Neural cell (in vitro differentiated cells): ENCODE results near the gene NFAT5. TPM values are rescaled to one million over a fixed set of nuclear protein-coding genes. Genes with fewer than 3 reads are reported as not detected.
"Not testable (repeated sequence)": the region's sequence is repeated elsewhere in the genome, so short reads cannot be mapped to it uniquely, and the experiment has no call there.

ENCODE experiments used
- H2AFZ ChIP-seq: fragments of 200-600, 300-800 bp; sonication (generic), shearing (Covaris generic); 2 replicates; pipeline ENCODE4 v1.6.0; 2014; ENCODE audit warnings: low read depth, mild to moderate bottlenecking, antibody characterized with exemption, low read length, moderate library complexity
- H3F3A ChIP-seq: fragments of 200-600 bp; shearing (Covaris generic); 2 replicates; pipeline ENCODE4 v1.6.1; 2016; ENCODE audit warnings: mild to moderate bottlenecking, moderate library complexity, mixed read lengths, antibody characterized with exemption, low read length; ENCODE audit not compliant: insufficient read depth, poor library complexity, severe bottlenecking
- H3K27ac ChIP-seq: fragments of 200-600, 300-800 bp; sonication (generic), shearing (Covaris generic); 2 replicates; pipeline ENCODE4 v1.5.1; 2014; ENCODE audit warnings: mild to moderate bottlenecking, low read length, moderate library complexity
- H3K27me3 ChIP-seq: fragments of 300-800, 200-600 bp; sonication (generic), shearing (Covaris generic); 2 replicates; pipeline ENCODE4 v1.6.0; 2014; ENCODE audit warnings: mild to moderate bottlenecking, low read depth, low read length, moderate library complexity; ENCODE audit not compliant: insufficient read depth
- H3K36me3 ChIP-seq: fragments of 300-800, 200-600 bp; sonication (generic), shearing (Covaris generic); 2 replicates; pipeline ENCODE4 v1.5.1; 2014; ENCODE audit warnings: mild to moderate bottlenecking, antibody characterized with exemption, low read length, moderate library complexity; ENCODE audit not compliant: insufficient read depth
- H3K4me2 ChIP-seq: fragments of 300-800, 200-600 bp; sonication (generic), shearing (Covaris generic); 2 replicates; pipeline ENCODE4 v1.6.0; 2014; ENCODE audit warnings: mild to moderate bottlenecking, low read length
- H3K4me3 ChIP-seq: fragments of 300-800, 200-600 bp; sonication (generic), shearing (Covaris generic); 2 replicates; pipeline ENCODE4 v1.5.1; 2014; ENCODE audit warnings: mild to moderate bottlenecking, low read length, moderate library complexity
- H3K79me2 ChIP-seq: fragments of 200-600 bp; shearing (Covaris generic); replicated peaks from 2 replicates; pipeline ENCODE4 v1.6.0; 2014; ENCODE audit warnings: mild to moderate bottlenecking, low read length, moderate library complexity; ENCODE audit not compliant: insufficient read depth
- H3K9ac ChIP-seq: fragments of 300-800, 200-600 bp; sonication (generic), shearing (Covaris generic); 2 replicates; pipeline ENCODE4 v1.6.1; 2016; ENCODE audit warnings: mild to moderate bottlenecking, low read length, mixed read lengths
- H3K9me2 ChIP-seq: fragments of 200-600 bp; shearing (Covaris generic); 2 replicates; pipeline ENCODE4 v1.6.1; 2016; ENCODE audit warnings: mild to moderate bottlenecking, low read length, mixed read lengths; ENCODE audit not compliant: insufficient read depth
- H3K9me3 ChIP-seq: fragments of 200-600, 300-800 bp; sonication (generic), shearing (Covaris generic); 2 replicates; pipeline ENCODE4 v1.6.1; 2016; ENCODE audit warnings: mild to moderate bottlenecking, mixed run types, low read length, moderate library complexity, mixed read lengths
- H4K20me1 ChIP-seq: fragments of 200-600 bp; shearing (Covaris generic); 2 replicates; pipeline ENCODE4 v1.6.1; 2016; ENCODE audit warnings: mild to moderate bottlenecking, mixed run types; ENCODE audit not compliant: insufficient read depth
- EP300 ChIP-seq: fragments of 450-650 bp; conservative IDR thresholded peaks from 2 replicates; pipeline ENCODE4 v1.6.1; 2014; ENCODE audit warnings: antibody characterized with exemption, mild to moderate bottlenecking, moderate library complexity; ENCODE audit not compliant: poor library complexity, severe bottlenecking
- EZH2 ChIP-seq: fragments of 200-600, 300-800 bp; shearing (Covaris generic), sonication (generic); IDR thresholded peaks from 2 replicates; pipeline ENCODE4 v1.6.1; 2014; ENCODE audit warnings: antibody characterized with exemption, low read length, borderline replicate concordance, mild to moderate bottlenecking; ENCODE audit not compliant: insufficient read depth, poor library complexity, severe bottlenecking
- MXI1 ChIP-seq: fragments of 450-650 bp; conservative IDR thresholded peaks from 2 replicates; pipeline ENCODE4 v1.6.1; 2014; ENCODE audit warnings: antibody characterized with exemption, mild to moderate bottlenecking; ENCODE audit not compliant: poor library complexity, severe bottlenecking
- POLR2AphosphoS5 ChIP-seq: IDR thresholded peaks from 2 replicates; pipeline ENCODE4 v1.6.1; 2012
- RAD21 ChIP-seq: fragments of 450-650 bp; conservative IDR thresholded peaks from 2 replicates; pipeline ENCODE4 v1.6.1; 2014; ENCODE audit warnings: antibody characterized with exemption, mild to moderate bottlenecking, moderate library complexity
- SMC3 ChIP-seq: fragments of 450-650 bp; conservative IDR thresholded peaks from 2 replicates; pipeline ENCODE4 v1.6.1; 2014; ENCODE audit warnings: antibody characterized with exemption, mild to moderate bottlenecking, moderate library complexity; ENCODE audit not compliant: poor library complexity
- TAF1 ChIP-seq: IDR thresholded peaks from 2 replicates; pipeline ENCODE4 v1.6.1; 2012; ENCODE audit warnings: low read depth
- polyA plus RNA-seq: library from polyadenylated mRNA; depleted of rRNA; stranded (reverse); fragments of >200 nt; gene quantifications from 2 replicates; pipeline ENCODE4 v1.2.3, GENCODE V29; 2014
- TF ChIP-seq, protein P1 (sequence below): IDR thresholded peaks from 2 replicates; pipeline ENCODE4 v1.6.1; 2012; ENCODE audit warnings: borderline replicate concordance
- TF ChIP-seq, protein P2 (sequence below): fragments of 450-650 bp; IDR thresholded peaks from 2 replicates; pipeline ENCODE4 v1.5.1; 2014; ENCODE audit warnings: antibody characterized with exemption, mild to moderate bottlenecking, moderate library complexity; ENCODE audit not compliant: poor library complexity, severe bottlenecking

The NFAT5 gene
- polyA plus RNA-seq, 1 donor from 2014 or later = 9.2 TPM

DNA sequence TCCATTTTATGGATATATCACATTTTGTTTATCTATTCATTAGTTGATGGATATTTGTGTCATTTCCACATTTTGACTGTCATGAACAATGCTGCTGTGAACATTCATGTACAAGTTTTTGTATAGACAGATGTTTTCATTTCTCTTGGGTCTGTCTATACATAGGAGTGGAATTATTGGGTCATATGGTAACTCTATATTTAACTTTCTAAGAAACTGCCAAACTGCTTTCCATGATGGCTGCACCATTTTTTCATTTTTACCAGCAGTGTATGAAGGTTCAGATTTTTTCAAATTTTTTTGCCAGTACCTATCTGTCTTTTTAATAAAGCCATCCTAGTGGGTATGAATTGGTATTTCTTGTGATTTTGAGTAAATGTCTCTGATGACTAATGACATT lies 15.5 kb downstream of the NFAT5 start:
- no peak overlapping the region for H3K9ac ChIP-seq
- H3F3A ChIP-seq = no peaks in the 10 kb centered on the region
- peaks cover 26% of the 10 kb centered on the region for H3K79me2 ChIP-seq
- TF ChIP-seq, protein P1, sequence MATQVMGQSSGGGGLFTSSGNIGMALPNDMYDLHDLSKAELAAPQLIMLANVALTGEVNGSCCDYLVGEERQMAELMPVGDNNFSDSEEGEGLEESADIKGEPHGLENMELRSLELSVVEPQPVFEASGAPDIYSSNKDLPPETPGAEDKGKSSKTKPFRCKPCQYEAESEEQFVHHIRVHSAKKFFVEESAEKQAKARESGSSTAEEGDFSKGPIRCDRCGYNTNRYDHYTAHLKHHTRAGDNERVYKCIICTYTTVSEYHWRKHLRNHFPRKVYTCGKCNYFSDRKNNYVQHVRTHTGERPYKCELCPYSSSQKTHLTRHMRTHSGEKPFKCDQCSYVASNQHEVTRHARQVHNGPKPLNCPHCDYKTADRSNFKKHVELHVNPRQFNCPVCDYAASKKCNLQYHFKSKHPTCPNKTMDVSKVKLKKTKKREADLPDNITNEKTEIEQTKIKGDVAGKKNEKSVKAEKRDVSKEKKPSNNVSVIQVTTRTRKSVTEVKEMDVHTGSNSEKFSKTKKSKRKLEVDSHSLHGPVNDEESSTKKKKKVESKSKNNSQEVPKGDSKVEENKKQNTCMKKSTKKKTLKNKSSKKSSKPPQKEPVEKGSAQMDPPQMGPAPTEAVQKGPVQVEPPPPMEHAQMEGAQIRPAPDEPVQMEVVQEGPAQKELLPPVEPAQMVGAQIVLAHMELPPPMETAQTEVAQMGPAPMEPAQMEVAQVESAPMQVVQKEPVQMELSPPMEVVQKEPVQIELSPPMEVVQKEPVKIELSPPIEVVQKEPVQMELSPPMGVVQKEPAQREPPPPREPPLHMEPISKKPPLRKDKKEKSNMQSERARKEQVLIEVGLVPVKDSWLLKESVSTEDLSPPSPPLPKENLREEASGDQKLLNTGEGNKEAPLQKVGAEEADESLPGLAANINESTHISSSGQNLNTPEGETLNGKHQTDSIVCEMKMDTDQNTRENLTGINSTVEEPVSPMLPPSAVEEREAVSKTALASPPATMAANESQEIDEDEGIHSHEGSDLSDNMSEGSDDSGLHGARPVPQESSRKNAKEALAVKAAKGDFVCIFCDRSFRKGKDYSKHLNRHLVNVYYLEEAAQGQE = no peak
- TF ChIP-seq RAD21 (no peak), POLR2AphosphoS5 (no peak), TAF1 (no peak), SMC3 (no peak), EZH2 (no peak), EP300 (no peak), MXI1 (no peak)
- TF ChIP-seq, protein P2, sequence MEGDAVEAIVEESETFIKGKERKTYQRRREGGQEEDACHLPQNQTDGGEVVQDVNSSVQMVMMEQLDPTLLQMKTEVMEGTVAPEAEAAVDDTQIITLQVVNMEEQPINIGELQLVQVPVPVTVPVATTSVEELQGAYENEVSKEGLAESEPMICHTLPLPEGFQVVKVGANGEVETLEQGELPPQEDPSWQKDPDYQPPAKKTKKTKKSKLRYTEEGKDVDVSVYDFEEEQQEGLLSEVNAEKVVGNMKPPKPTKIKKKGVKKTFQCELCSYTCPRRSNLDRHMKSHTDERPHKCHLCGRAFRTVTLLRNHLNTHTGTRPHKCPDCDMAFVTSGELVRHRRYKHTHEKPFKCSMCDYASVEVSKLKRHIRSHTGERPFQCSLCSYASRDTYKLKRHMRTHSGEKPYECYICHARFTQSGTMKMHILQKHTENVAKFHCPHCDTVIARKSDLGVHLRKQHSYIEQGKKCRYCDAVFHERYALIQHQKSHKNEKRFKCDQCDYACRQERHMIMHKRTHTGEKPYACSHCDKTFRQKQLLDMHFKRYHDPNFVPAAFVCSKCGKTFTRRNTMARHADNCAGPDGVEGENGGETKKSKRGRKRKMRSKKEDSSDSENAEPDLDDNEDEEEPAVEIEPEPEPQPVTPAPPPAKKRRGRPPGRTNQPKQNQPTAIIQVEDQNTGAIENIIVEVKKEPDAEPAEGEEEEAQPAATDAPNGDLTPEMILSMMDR = no peak
- H3K4me2 ChIP-seq = no peak overlapping the region
- no peaks in the 10 kb centered on the region for H3K36me3 ChIP-seq
- H3K9me2 ChIP-seq = no peaks in the 10 kb centered on the region
- H4K20me1 ChIP-seq = no peaks in the 10 kb centered on the region
- no peak overlapping the region for H2AFZ ChIP-seq
- no peaks in the 10 kb centered on the region for H3K27me3 ChIP-seq
- no peak overlapping the region for H3K27ac ChIP-seq
- H3K4me3 ChIP-seq = no peak overlapping the region
- no peaks in the 10 kb centered on the region for H3K9me3 ChIP-seq

DNA sequence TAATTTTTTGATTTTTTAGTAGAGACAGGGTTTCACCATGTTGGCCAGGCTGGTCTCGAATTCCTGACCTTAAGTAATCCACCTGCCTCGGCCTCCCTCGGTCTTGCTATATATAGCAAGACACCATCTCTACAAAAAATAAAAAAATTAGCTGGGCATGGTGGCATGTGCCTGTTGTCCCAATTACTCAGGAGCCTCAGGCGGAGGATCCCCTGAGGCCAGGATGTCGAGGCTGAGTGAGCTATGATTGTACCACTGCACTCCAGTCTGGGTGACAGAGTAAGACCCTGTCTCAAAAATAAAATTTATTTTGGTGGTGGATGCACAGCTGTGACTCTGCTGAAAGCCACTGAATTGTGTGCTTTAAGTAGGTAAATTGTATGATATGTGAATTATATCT lies 18.7 kb downstream of the NFAT5 start:
- not testable (repeated sequence) for H3K9me3 ChIP-seq, H3K9ac ChIP-seq, H3K27ac ChIP-seq, H2AFZ ChIP-seq, H3K36me3 ChIP-seq, H3K4me3 ChIP-seq, H3K4me2 ChIP-seq, H3K27me3 ChIP-seq, H3F3A ChIP-seq, H4K20me1 ChIP-seq, H3K9me2 ChIP-seq
- peaks cover 27% of the 10 kb centered on the region for H3K79me2 ChIP-seq
